ENCODE measurements around the gene UNKL.

- TF ChIP-seq POLR2A (IDR thresholded peaks at IDR 0.05) = no peak
- TF ChIP-seq CTCF (IDR thresholded peaks at IDR 0.05) = no peak
Measured at GRCh38 chr16:1458977-1459341, 44.5 kb upstream of the UNKL start.
